ENCODE data around the gene GRM7. TPM values are rescaled to one million over a fixed set of nuclear protein-coding genes. Genes with fewer than 3 reads are reported as not detected.

GRM7 gene
- total RNA-seq, 2 donors from 2014 or later = not detected

DNA sequence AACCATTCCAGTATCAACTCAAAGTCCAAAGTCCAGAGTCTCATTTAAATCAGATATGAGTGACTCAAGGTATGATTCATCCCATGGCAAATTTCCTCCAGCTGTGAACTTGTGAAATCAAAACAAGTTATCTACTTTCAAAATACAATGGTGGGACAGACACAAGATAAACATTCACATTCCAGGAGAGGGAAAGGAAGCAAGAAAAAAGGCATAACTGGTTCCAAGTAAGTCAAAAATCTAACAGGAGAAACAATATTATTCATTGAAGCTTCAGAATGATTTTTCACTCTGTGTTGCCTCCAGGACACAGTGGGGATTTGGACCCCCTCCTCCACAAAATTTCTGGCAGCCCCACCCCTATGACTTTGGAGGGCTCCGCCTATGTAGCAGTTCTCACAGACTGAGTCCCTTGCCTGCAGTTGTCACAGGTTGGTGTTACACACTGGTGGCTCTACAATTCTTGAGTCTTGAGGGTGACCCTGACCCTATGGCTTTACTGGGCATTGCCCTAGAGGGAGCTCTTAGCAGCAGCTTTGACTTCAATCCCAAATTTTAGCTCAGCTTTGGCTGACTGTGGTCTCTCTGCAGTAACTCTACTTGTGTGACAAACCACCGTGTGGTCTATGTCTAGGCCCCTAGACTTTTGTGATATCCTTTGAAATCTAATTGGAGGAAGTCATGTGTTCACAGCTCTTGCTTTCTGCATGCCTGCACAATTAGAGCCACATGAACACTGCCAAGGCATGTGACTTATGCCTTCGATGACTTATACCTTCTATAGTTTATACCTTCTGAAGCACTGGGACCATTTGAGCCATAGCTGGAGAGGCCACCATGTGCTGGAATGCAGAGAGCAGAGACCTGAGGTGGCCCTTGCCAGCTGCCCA is 644.2 kb downstream of the GRM7 start:
- H3K4me1 Mint-ChIP-seq = no peaks in the 10 kb centered on the region
- ATAC-seq = no peak
- no peak overlapping the region for H3K27ac Mint-ChIP-seq
- H3K9me3 ChIP-seq (ENCODE audit: control insufficient read depth, low read length, poor library complexity, severe bottlenecking) = no peaks in the 10 kb centered on the region
- no peaks in the 10 kb centered on the region for H3K27me3 Mint-ChIP-seq
- DNase-seq = no peak
- H3K36me3 Mint-ChIP-seq (ENCODE audit: low read depth) = no peaks in the 10 kb centered on the region
- H3K4me3 Mint-ChIP-seq = no peak overlapping the region

DNA sequence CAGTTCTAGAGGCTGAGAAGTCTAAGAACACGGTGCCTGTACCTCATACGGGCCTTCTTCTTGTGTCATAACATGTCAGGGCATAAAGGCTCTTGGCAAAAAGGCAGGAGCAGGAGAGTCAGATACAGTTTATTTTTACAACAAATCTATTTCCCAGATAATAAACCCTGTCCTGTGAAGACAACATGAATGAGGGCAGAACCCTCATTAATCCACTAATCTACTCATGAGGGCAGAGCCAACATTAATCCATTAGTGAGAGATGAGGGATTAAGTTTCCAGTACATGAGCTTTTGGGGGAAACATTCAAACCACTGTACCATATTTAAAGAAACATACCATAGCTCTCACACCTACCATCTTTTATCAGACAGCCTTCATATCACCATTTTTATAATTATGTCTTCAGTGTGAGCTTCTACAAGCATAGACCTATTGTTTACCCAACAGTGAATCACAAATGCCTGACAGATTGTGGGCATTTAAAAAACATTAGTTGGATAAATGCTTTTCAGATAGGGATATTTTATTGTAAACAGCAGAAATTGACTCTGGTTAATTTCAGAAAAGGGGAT is 645.8 kb downstream of the GRM7 start:
- no peak for ATAC-seq
- Mint-ChIP-seq H3K27me3 (no peaks in the 10 kb centered on the region), H3K36me3 (ENCODE audit: low read depth) (no peaks in the 10 kb centered on the region)

DNA sequence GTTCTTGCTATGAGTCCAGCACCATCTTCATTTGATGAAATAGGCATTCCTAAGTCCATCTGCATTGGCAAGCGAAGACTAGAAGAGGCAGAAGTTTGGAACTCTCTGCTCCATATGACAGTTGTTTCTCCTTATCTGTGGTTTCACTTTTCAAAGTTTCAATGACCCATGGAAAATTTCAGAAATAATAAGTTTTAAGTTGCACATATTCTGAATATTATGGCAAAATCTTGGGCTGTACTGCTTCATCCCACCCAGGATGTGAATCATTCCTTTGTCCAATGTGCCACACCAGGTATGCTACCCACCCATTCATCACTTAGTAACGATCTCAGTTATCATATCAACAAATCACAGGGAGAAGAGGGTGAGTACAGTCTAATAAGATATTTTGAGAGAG is 647.9 kb downstream of the GRM7 start:
- H3K4me3 Mint-ChIP-seq = no peak overlapping the region

More for the DNA sequence above, 645.8 kb downstream of the GRM7 start:
- no peak overlapping the region for H3K27ac Mint-ChIP-seq
- H3K9me3 ChIP-seq (ENCODE audit: control insufficient read depth, low read length, poor library complexity, severe bottlenecking) = no peaks in the 10 kb centered on the region
- H3K4me1 Mint-ChIP-seq = no peaks in the 10 kb centered on the region
- H3K4me3 Mint-ChIP-seq = no peak overlapping the region
- DNase-seq = no peak

DNA sequence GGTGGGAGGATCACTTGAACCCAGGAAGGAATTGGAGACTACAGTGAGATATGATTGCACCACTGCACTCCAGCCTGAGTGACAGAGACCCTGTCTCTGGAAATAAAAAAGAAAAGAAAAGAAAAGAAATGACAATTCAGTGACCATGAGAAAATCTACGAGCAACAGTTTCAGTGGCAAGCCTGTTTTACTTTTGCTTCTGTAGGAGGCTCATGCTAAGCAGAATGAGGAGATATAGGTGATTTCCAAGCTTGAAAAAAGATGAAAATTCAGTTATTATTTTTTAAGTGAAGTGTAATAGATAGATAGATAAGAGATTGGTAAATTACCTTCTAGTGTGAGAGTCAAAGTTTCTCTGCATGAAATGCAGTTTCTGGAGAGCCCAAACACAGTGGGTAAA is 651.1 kb downstream of the GRM7 start:
- ATAC-seq (no peak), DNase-seq (no peak)
- Mint-ChIP-seq H3K27ac (no peak overlapping the region), H3K4me1 (no peaks in the 10 kb centered on the region), H3K36me3 (ENCODE audit: low read depth) (no peaks in the 10 kb centered on the region), H3K27me3 (no peaks in the 10 kb centered on the region), H3K4me3 (no peak overlapping the region)
- no peaks in the 10 kb centered on the region for H3K9me3 ChIP-seq (ENCODE audit: control insufficient read depth, low read length, poor library complexity, severe bottlenecking)

More for the DNA sequence above, 647.9 kb downstream of the GRM7 start:
- no peaks in the 10 kb centered on the region for H3K4me1 Mint-ChIP-seq
- H3K9me3 ChIP-seq (ENCODE audit: control insufficient read depth, low read length, poor library complexity, severe bottlenecking) = no peaks in the 10 kb centered on the region
- no peaks in the 10 kb centered on the region for H3K36me3 Mint-ChIP-seq (ENCODE audit: low read depth)
- no peak overlapping the region for H3K27ac Mint-ChIP-seq
- ATAC-seq (no peak), DNase-seq (no peak)
- no peaks in the 10 kb centered on the region for H3K27me3 Mint-ChIP-seq

DNA sequence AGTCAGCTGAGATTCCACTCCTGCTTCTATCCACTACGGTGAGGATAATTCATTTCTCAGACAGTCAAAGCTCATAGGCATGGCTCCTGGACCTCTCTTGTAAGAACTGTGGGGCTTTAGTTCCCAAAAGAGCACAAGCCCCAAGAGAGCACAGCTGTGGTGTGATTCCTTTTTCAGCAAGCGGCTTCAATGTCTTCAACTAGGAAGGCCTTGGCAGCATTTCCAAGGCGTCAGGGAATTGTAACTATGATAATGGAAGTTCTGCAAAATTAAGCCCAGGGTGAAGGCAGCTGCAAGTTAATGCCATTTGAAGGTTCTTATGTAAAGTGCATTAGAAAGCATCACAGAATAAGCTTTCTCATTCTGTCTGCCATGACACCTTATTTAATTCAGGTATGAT is 657.1 kb downstream of the GRM7 start:
- DNase-seq = no peak
- Mint-ChIP-seq H3K4me3 (no peak overlapping the region), H3K27me3 (no peaks in the 10 kb centered on the region), H3K4me1 (no peaks in the 10 kb centered on the region), H3K36me3 (ENCODE audit: low read depth) (no peaks in the 10 kb centered on the region), H3K27ac (no peak overlapping the region)
- no peak for ATAC-seq
- H3K9me3 ChIP-seq (ENCODE audit: control insufficient read depth, low read length, poor library complexity, severe bottlenecking) = no peaks in the 10 kb centered on the region

DNA sequence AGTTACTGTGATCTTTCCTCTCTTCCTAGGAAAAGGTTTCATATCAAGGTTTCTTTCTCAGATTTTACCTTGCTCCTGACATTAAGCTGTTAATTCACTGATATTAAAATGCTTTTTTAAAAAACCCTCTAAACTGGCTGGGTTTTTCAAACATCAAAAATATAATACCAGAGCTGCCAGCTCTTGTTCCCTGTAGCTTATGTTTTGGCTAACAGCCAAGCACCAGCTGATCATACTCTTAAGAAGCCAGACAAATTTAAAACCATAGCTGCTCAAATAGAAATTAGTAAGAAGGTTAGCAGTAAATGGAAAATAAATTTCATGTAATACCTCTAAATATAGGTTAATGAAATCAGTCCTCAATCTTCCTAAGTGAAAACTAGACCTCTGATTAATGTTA is 657.5 kb downstream of the GRM7 start:
- H3K27me3 Mint-ChIP-seq = no peaks in the 10 kb centered on the region
- no peak overlapping the region for H3K4me3 Mint-ChIP-seq
- no peaks in the 10 kb centered on the region for H3K9me3 ChIP-seq (ENCODE audit: control insufficient read depth, low read length, poor library complexity, severe bottlenecking)
- no peak overlapping the region for H3K27ac Mint-ChIP-seq
- ATAC-seq (no peak), DNase-seq (no peak)
- H3K4me1 Mint-ChIP-seq = no peaks in the 10 kb centered on the region
- no peaks in the 10 kb centered on the region for H3K36me3 Mint-ChIP-seq (ENCODE audit: low read depth)

DNA sequence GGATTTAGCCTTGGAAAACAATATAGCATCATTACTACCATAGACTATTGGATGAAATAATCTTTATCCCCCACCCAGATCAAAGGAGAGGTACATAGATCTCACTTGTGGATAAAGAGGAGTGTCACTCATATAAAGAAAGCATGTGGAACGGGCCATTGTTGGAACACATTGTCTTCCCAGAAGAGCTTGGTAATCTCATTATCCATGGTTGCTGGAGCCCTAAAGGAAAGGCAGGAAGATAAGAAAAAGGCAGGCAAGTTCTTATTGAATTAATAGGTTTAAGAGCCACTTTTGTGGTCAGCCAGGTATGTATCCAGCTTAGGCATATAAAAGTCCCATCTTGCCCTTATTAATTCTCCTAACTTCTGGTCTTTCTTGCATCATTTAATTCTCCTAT is 659.1 kb downstream of the GRM7 start:
- ATAC-seq (no peak), DNase-seq (no peak)
- Mint-ChIP-seq H3K27me3 (no peaks in the 10 kb centered on the region), H3K27ac (no peak overlapping the region), H3K36me3 (ENCODE audit: low read depth) (no peaks in the 10 kb centered on the region), H3K4me1 (no peaks in the 10 kb centered on the region), H3K4me3 (no peak overlapping the region)
- no peaks in the 10 kb centered on the region for H3K9me3 ChIP-seq (ENCODE audit: control insufficient read depth, low read length, poor library complexity, severe bottlenecking)

DNA sequence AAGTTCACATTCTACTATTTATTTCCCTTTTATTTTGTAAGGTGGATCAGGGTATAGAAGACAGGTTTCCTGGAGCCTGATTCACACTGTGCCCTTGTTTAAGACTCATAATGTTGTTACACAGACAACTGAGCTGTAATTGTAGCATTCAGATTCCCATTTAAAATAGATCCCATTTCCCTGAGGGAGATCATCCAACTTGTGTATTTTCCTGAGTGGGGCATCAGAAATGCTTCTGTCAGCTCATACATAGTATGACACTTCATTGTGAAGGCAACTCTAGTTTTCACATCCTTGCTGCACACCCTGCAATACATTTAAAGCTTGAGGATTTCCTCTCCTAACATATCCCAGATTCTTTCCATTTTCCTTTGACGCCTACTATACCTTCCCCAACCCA is 659.7 kb downstream of the GRM7 start:
- Mint-ChIP-seq H3K27ac (no peak overlapping the region), H3K27me3 (no peaks in the 10 kb centered on the region), H3K4me1 (no peaks in the 10 kb centered on the region), H3K36me3 (ENCODE audit: low read depth) (no peaks in the 10 kb centered on the region), H3K4me3 (no peak overlapping the region)
- no peak for DNase-seq
- no peak for ATAC-seq
- H3K9me3 ChIP-seq (ENCODE audit: control insufficient read depth, low read length, poor library complexity, severe bottlenecking) = no peaks in the 10 kb centered on the region

DNA sequence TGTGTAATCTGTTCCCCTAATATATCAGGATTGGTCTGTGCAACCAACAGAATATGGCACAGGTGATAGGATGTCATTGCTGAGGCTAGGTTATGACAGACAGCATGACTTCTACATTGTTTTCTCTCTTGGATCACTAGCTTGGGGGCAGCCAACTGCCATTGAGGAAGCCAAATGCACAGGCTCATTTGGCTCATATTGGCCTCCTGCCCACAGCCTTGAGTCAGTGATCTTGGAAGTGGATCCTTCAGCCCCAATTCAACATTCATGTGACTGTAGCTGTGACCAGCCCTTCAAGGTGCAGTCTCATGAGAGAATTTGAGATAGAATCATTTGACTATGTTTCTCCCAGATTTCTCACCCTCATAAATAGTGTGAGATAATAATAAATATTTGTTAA is 675.6 kb downstream of the GRM7 start:
- no peaks in the 10 kb centered on the region for H3K27me3 Mint-ChIP-seq
- H3K9me3 ChIP-seq (ENCODE audit: control insufficient read depth, low read length, poor library complexity, severe bottlenecking) = no peaks in the 10 kb centered on the region
- no peak overlapping the region for H3K27ac Mint-ChIP-seq
- DNase-seq (no peak), ATAC-seq (no peak)
- H3K4me3 Mint-ChIP-seq = no peak overlapping the region
- no peaks in the 10 kb centered on the region for H3K4me1 Mint-ChIP-seq
- H3K36me3 Mint-ChIP-seq (ENCODE audit: low read depth) = no peaks in the 10 kb centered on the region

DNA sequence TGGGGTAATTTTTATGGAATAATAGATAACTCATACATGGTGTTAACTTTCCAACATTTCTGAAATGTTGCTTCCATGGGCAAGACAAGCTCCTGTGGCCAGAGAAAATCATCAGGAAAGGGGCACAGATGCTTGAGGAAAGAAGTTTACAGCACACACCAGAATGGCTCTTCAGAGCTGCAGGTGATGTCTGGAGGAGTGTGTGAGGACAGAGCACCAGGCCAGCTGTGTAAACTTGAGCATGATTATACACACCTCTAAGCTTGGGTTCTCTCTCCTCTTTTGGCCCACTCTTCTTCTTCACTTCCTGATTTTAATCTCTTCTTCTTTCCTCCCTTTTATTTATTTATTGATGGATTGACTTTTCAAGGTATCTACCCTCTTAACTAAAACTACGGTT is 676.0 kb downstream of the GRM7 start:
- DNase-seq (no peak), ATAC-seq (no peak)
- Mint-ChIP-seq H3K36me3 (ENCODE audit: low read depth) (no peaks in the 10 kb centered on the region), H3K27me3 (no peaks in the 10 kb centered on the region), H3K4me1 (no peaks in the 10 kb centered on the region), H3K27ac (no peak overlapping the region), H3K4me3 (no peak overlapping the region)
- no peaks in the 10 kb centered on the region for H3K9me3 ChIP-seq (ENCODE audit: control insufficient read depth, low read length, poor library complexity, severe bottlenecking)

DNA sequence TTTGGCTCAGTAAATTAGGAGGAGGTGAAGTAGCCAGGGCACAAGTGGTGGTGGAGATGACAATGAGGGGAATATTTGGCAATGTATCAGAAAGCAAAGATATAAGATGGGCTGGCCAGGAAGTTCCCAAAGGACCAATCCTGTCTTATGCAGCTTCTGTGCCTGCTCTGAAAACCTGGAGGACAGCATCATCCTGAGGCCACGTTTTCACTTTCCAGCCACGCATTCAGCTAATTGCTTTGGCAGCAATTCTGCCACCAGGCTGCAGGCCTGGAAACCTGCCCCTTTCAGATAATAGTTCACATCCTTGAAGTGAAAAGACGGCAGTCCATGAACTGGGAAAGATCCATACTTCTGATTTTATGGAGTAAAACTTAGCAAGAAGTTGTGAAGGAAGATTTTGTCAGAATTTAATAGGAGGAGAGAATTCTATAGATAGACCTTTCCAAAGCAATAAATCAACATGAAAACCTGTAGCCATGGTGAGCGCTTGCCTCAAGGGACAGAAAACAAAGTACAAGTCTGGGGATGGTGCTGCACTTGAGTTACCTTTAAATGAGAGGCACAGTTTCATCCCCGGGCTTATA is 682.5 kb downstream of the GRM7 start:
- H3K4me3 Mint-ChIP-seq = no peak overlapping the region
- H3K9me3 ChIP-seq (ENCODE audit: control insufficient read depth, low read length, poor library complexity, severe bottlenecking) = no peaks in the 10 kb centered on the region
- no peaks in the 10 kb centered on the region for H3K4me1 Mint-ChIP-seq
- DNase-seq (no peak), ATAC-seq (no peak)
- H3K27me3 Mint-ChIP-seq = no peaks in the 10 kb centered on the region
- H3K27ac Mint-ChIP-seq = no peak overlapping the region
- no peaks in the 10 kb centered on the region for H3K36me3 Mint-ChIP-seq (ENCODE audit: low read depth)

DNA sequence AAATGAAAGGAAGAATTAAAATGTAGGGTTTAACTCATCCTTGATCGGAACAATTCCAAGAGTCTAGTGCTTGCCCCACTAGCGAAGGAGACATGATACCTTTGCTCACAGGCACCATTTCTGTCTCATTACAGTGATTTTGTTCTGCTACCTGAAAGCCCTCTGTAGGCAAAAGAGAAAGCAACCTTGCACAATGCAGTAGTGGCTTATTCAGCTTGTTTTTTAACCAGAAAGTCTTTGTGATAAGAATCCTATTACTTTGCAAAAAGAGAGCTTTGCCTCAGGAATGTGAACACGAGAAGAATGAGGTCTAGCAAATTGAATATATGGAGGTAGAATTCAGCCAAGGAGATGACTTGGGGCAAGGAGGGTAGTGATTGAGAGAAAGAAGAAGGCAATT is 684.4 kb downstream of the GRM7 start:
- ATAC-seq = no peak
- H3K9me3 ChIP-seq (ENCODE audit: control insufficient read depth, low read length, poor library complexity, severe bottlenecking) = no peaks in the 10 kb centered on the region
- H3K27me3 Mint-ChIP-seq = no peaks in the 10 kb centered on the region
- H3K4me1 Mint-ChIP-seq = no peaks in the 10 kb centered on the region
- DNase-seq = no peak
- H3K4me3 Mint-ChIP-seq = no peak overlapping the region
- H3K36me3 Mint-ChIP-seq (ENCODE audit: low read depth) = no peaks in the 10 kb centered on the region
- no peak overlapping the region for H3K27ac Mint-ChIP-seq

DNA sequence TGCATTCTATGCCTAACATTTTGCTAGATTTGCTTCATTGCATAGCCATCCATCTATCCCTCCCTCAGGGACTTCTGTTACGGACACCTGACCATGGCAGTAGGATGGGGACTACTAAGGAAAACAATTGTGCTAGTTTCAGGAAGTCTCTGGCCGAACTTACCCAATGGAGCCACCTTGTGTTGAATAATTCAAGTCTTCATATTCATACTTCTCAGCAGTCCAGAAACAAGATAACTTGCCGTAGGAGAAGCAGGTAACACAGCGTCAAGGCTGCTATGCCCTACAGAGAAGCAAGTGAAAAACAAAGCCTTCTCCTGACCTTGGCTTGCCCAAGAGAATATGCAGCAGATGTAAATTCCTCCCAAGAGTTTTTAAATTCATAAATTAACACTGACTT is 685.3 kb downstream of the GRM7 start:
- H3K27ac Mint-ChIP-seq = no peak overlapping the region
- no peaks in the 10 kb centered on the region for H3K4me1 Mint-ChIP-seq
- no peaks in the 10 kb centered on the region for H3K36me3 Mint-ChIP-seq (ENCODE audit: low read depth)
- H3K9me3 ChIP-seq (ENCODE audit: control insufficient read depth, low read length, poor library complexity, severe bottlenecking) = no peaks in the 10 kb centered on the region
- DNase-seq (no peak), ATAC-seq (no peak)
- H3K27me3 Mint-ChIP-seq = no peaks in the 10 kb centered on the region
- no peak overlapping the region for H3K4me3 Mint-ChIP-seq

DNA sequence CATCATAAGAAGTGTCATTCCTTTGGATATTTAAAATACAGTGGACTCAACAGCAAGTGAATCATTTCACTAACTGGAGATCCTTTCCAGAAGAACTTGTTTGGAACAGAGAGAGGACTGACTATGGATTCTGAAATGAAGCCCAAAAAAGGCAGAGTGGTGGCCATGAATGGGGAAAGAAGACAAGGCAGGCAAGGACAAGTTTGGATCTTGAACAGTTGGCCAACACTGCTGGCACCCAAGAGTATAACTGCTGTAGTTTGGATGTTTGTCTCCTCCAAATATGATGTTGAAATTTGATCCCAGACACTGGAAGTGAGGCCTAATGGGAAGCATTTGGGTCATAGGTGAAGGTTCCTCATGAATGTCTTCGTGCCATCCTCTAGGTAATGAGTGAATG is 686.9 kb downstream of the GRM7 start:
- H3K4me3 Mint-ChIP-seq = no peak overlapping the region
- H3K4me1 Mint-ChIP-seq = no peaks in the 10 kb centered on the region

More for the DNA sequence above, 686.9 kb downstream of the GRM7 start:
- no peaks in the 10 kb centered on the region for H3K27me3 Mint-ChIP-seq
- no peak for ATAC-seq
- H3K36me3 Mint-ChIP-seq (ENCODE audit: low read depth) = no peaks in the 10 kb centered on the region
- no peaks in the 10 kb centered on the region for H3K9me3 ChIP-seq (ENCODE audit: control insufficient read depth, low read length, poor library complexity, severe bottlenecking)
- H3K27ac Mint-ChIP-seq = no peak overlapping the region
- no peak for DNase-seq

All from T-helper 17 cell (primary cell).